ENCODE measurements around the gene MUS81. TPM values are rescaled to one million over a fixed set of nuclear protein-coding genes. Genes with fewer than 3 reads are reported as not detected.

MUS81 gene
- total and polyA plus RNA-seq, 12 donors, result 20.3 to 111 (median 31.7) TPM

- WGBS, 2 donors, result 0 to 1% methylated on average over 55 to 63 of the region's 63 CpGs
- Histone ChIP-seq H3K36me3 (no peaks in the 10 kb centered on the region), H3K27ac (peak within 1 kb of the TSS in 3 of 10 donors; percentile 26 to 75 (median 52)), H3K4me3 (peak within 1 kb of the TSS; percentile 40 to 70 (median 58)), H3K9me3 (no peaks in the 10 kb centered on the region), H3K4me1 (peaks cover 0 to 18% (median 6%) of the 10 kb centered on the region in 9 donors), H3K27me3 (peaks cover 0 to 10% (median 0%) of the 10 kb centered on the region in 7 donors)
- no peak for TF ChIP-seq CTCF (IDR thresholded peaks at IDR 0.05)
- peak; percentile 95 to 96 for DNase-seq
- intact Hi-C loops (cut with DNase I), result loop anchor here in 1 of 10 donors (10.0 kb wide), 1 partner anchor 199 kb away; the partner anchor contains the start of gene SIPA1
- peak; percentile 99 to 100 (median 100) for ATAC-seq
Measured at GRCh38 chr11:65833297-65834030, 26.8 kb upstream of the MUS81 start, which contains the start of gene SNX32. Gene SNX32, plus strand, starts transcription at chr11:65833963. Its CDS starts 103 bp downstream, at chr11:65834066.

- peak in 3 of 8 donors; percentile 4 to 23 (median 15) for ATAC-seq
Measured at GRCh38 chr11:65834202-65834601, 26.0 kb upstream of the MUS81 start.

GRCh38 chr11:65842144-65842543 lies 18.1 kb upstream of the MUS81 start:
- Histone ChIP-seq H3K27me3 (no peaks in the 10 kb centered on the region), H3K36me3 (no peaks in the 10 kb centered on the region), H3K9me3 (no peaks in the 10 kb centered on the region), H3K4me3 (no peak overlapping the region), H3K4me1 (no peaks in the 10 kb centered on the region), H3K27ac (no peak overlapping the region)
- WGBS, 2 donors, result 97 to 98% methylated on average over 4 of the region's 4 CpGs
- ATAC-seq, result no peak
- intact Hi-C loops (cut with DNase I), result no loop called here
- TF ChIP-seq CTCF (IDR thresholded peaks at IDR 0.05), result no peak
- DNase-seq, result no peak

More at GRCh38 chr11:65834202-65834601, 26.0 kb upstream of the MUS81 start:
- TF ChIP-seq CTCF (IDR thresholded peaks at IDR 0.05), result no peak
- peaks cover 0 to 10% (median 0%) of the 10 kb centered on the region in 7 donors for H3K27me3 ChIP-seq
- no peaks in the 10 kb centered on the region for H3K36me3 ChIP-seq
- no peak overlapping the region for H3K27ac ChIP-seq
- peaks cover 0 to 18% (median 6%) of the 10 kb centered on the region in 9 donors for H3K4me1 ChIP-seq
- intact Hi-C loops (cut with DNase I), result loop anchor here in 1 of 10 donors (10.0 kb wide), 1 partner anchor 199 kb away; the partner anchor contains the start of gene SIPA1
- WGBS, 2 donors, result 38 to 60% methylated on average over 6 of the region's 6 CpGs
- H3K4me3 ChIP-seq, result peak overlapping the region; percentile 40 to 70 (median 58)
- no peaks in the 10 kb centered on the region for H3K9me3 ChIP-seq
- DNase-seq, result no peak

- no peaks in the 10 kb centered on the region for H3K9me3 ChIP-seq
- H3K4me1 ChIP-seq, result no peaks in the 10 kb centered on the region
- TF ChIP-seq CTCF (IDR thresholded peaks at IDR 0.05), result no peak
- H3K27me3 ChIP-seq, result no peaks in the 10 kb centered on the region
- ATAC-seq (no peak), DNase-seq (no peak)
- no peak overlapping the region for H3K4me3 ChIP-seq
- no peak overlapping the region for H3K27ac ChIP-seq
- WGBS, 2 donors, result 93 to 97% methylated on average over 3 of the region's 3 CpGs
- H3K36me3 ChIP-seq, result no peaks in the 10 kb centered on the region
- intact Hi-C loops (cut with DNase I), result no loop called here
Measured at GRCh38 chr11:65843811-65844210, 16.4 kb upstream of the MUS81 start.
